Measurements from ENCODE around the gene SEC61G. TPM values are rescaled to one million over a fixed set of nuclear protein-coding genes. Genes with fewer than 3 reads are reported as not detected.

Gene SEC61G
- total and polyA plus RNA-seq, 12 donors = 87.9 to 331 (median 160) TPM

- DNase-seq = no peak
- H3K4me1 ChIP-seq (replicated peaks in 1 of 2) = no peaks in the 10 kb centered on the region
- no peak overlapping the region for H3K27ac ChIP-seq
- H3K4me3 ChIP-seq = no peak overlapping the region
- H3K36me3 ChIP-seq (replicated peaks in 1 of 2) = no peaks in the 10 kb centered on the region
- no peaks in the 10 kb centered on the region for H3K9me3 ChIP-seq (replicated peaks in 1 of 3)
- WGBS, 4 donors = 56 to 76% (median 61%) methylated on average over 6 to 9 of the region's 9 CpGs
- H3K27me3 ChIP-seq = no peaks in the 10 kb centered on the region
- TF ChIP-seq CTCF (IDR thresholded peaks at IDR 0.05) = no peak
- TF ChIP-seq POLR2A (IDR thresholded peaks at IDR 0.05) = no peak
- intact Hi-C loops (cut with DNase I) = no loop called here
Observed at GRCh38 chr7:54722026-54722425, 37.0 kb downstream of the SEC61G start.

GRCh38 chr7:54719974-54720373 lies 39.0 kb downstream of the SEC61G start:
- no peaks in the 10 kb centered on the region for H3K4me1 ChIP-seq (replicated peaks in 1 of 2)
- WGBS, 4 donors = 72 to 82% (median 75%) methylated on average over 4 of the region's 4 CpGs
- peaks cover 0 to 4% (median 0%) of the 10 kb centered on the region in 3 donors for H3K9me3 ChIP-seq (replicated peaks in 1 of 3)
- H3K4me3 ChIP-seq = no peak overlapping the region
- DNase-seq = no peak
- H3K27ac ChIP-seq = no peak overlapping the region
- H3K36me3 ChIP-seq (replicated peaks in 1 of 2) = no peaks in the 10 kb centered on the region
- intact Hi-C loops (cut with DNase I) = no loop called here
- no peaks in the 10 kb centered on the region for H3K27me3 ChIP-seq
- TF ChIP-seq CTCF (IDR thresholded peaks at IDR 0.05) (no peak), POLR2A (IDR thresholded peaks at IDR 0.05) (no peak)

DNA sequence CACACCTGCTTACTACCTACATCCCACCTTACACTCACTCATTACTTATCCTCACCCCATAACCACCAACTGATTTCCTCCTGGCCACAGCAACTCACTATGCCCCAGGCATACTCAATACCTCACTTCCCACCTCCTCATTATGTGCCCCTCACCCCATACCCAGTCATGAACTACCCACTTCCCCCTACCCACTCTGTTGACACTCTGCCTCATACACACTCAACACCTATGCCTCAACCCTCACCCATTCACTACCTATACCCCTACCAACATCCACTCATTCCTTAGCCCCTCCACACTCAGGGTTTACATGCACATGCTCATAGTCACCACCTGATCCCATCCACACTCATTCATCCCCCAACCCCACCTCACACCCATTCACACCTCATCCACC lies 39.6 kb downstream of the SEC61G start:
- Histone ChIP-seq H3K4me1 (replicated peaks in 1 of 2) (no peaks in the 10 kb centered on the region), H3K4me3 (no peak overlapping the region), H3K9me3 (replicated peaks in 1 of 3) (peaks cover 0 to 4% (median 0%) of the 10 kb centered on the region in 3 donors), H3K27ac (no peak overlapping the region), H3K36me3 (replicated peaks in 1 of 2) (no peaks in the 10 kb centered on the region), H3K27me3 (no peaks in the 10 kb centered on the region)
- no peak for DNase-seq
- intact Hi-C loops (cut with DNase I) = no loop called here
- TF ChIP-seq CTCF (IDR thresholded peaks at IDR 0.05) (no peak), POLR2A (IDR thresholded peaks at IDR 0.05) (no peak)

GRCh38 chr7:54712820-54713219 lies 46.2 kb downstream of the SEC61G start:
- no peak for DNase-seq
- TF ChIP-seq POLR2A (IDR thresholded peaks at IDR 0.05) (no peak), CTCF (IDR thresholded peaks at IDR 0.05) (no peak)
- no peak overlapping the region for H3K4me3 ChIP-seq
- 81 to 84% (median 82%) methylated on average over 4 of the region's 4 CpGs for WGBS, 4 donors
- H3K36me3 ChIP-seq (replicated peaks in 1 of 2) = no peaks in the 10 kb centered on the region
- no peaks in the 10 kb centered on the region for H3K4me1 ChIP-seq (replicated peaks in 1 of 2)
- H3K27ac ChIP-seq = no peak overlapping the region
- intact Hi-C loops (cut with DNase I) = no loop called here
- H3K9me3 ChIP-seq (replicated peaks in 1 of 3) = peaks cover 0 to 4% (median 0%) of the 10 kb centered on the region in 3 donors
- no peaks in the 10 kb centered on the region for H3K27me3 ChIP-seq

All from adrenal gland (tissue), 12 donors.